HepG2 (cell line): Measurements from ENCODE around the gene SLCO4A1. TPM values are rescaled to one million over a fixed set of nuclear protein-coding genes. Genes with fewer than 3 reads are reported as not detected.

Experiments
- ATAC-seq: fragments of 200-7000 bp; cut with Tn5 transposase; 3 replicates; pipeline ENCODE4 v1.9.1; 2020; ENCODE audit warnings: mild to moderate bottlenecking, moderate library complexity
- BruUV-seq: library from RNA; stranded (reverse); fragments of 400-500 nt; replicated peaks from 2 replicates; lab custom pipeline; 2021; lab: Mats Ljungman, UMichigan
- CTCF ChIA-PET: fragments of 300-600 bp; formaldehyde crosslinking; extraction: SDS; loops from one replicate; lab custom pipeline; 2021; ENCODE audit warnings: low total read pairs, inconsistent platforms, low intra/inter-chr PET ratio; lab: Yijun Ruan, JAX
- POLR2A ChIA-PET: fragments of 350-600 bp; sonication (Branson Sonifier 250); formaldehyde crosslinking; loops from one replicate; lab custom pipeline; 2020; ENCODE audit warnings: antibody characterized with exemption, inconsistent platforms; lab: Yijun Ruan, JAX
- DNase-seq: peaks from one replicate; pipeline ENCODE4 v3.0.0-alpha.2; 2015; ENCODE audit warnings: low spot score
- FAIRE-seq: peaks from 3 replicates; lab custom pipeline; 2011; peaks lifted over from hg19 to GRCh38; lab: Jason Lieb, UNC
- H2AFZ ChIP-seq: one replicate; pipeline ENCODE4 v1.6.1; 2011; ENCODE audit warnings: low read length, inconsistent platforms
- H3K27ac ChIP-seq: fragments of 300-600 bp; 3 replicates; pipeline ENCODE4 v1.8.0; 2011; ENCODE audit warnings: mixed run types, mild to moderate bottlenecking, mixed read lengths, low read length, inconsistent platforms; ENCODE audit not compliant: insufficient read depth; ENCODE audit errors: extremely low read length
- H3K27me3 ChIP-seq, 2 experiments: fragments of 200-600 bp in 1 of 2; 2 replicates in 1 of 2; 3 replicates in 1 of 2; pipeline versions ENCODE4 v1.6.0 to v1.8.0; 2011; ENCODE audit warnings: low read length in 2 of 2, mild to moderate bottlenecking in 2 of 2, moderate library complexity in 2 of 2, inconsistent platforms in 1 of 2; ENCODE audit not compliant: insufficient read depth in 2 of 2, control insufficient read depth in 1 of 2
- H3K36me3 ChIP-seq, 2 experiments: fragments of 200-600 bp in 1 of 2; replicated peaks in 1 of 2; 2 replicates in 1 of 2; 3 replicates in 1 of 2; pipeline versions ENCODE4 v1.5.1 to v1.8.0; 2011; ENCODE audit warnings: low read length in 2 of 2, inconsistent platforms in 1 of 2; ENCODE audit not compliant: insufficient read depth in 2 of 2, control insufficient read depth in 1 of 2
- H3K4me1 ChIP-seq: 2 replicates; pipeline ENCODE4 v1.5.1; 2012; ENCODE audit warnings: low read length, inconsistent platforms; ENCODE audit not compliant: insufficient read depth
- H3K4me2 ChIP-seq: 2 replicates; pipeline ENCODE4 v1.6.0; 2011; ENCODE audit warnings: low read depth, low read length, inconsistent platforms
- H3K4me3 ChIP-seq, 3 experiments: fragments of 200-600 bp in 1 of 3; sonication (generic), shearing (Covaris generic) in 1 of 3; replicated peaks in 1 of 3; 2 replicates each; pipeline ENCODE4 v1.5.1; 2011 to 2016; ENCODE audit warnings: low read length in 3 of 3, inconsistent platforms in 2 of 3, low read depth in 2 of 3, mild to moderate bottlenecking in 2 of 3, control low read depth in 1 of 3, mixed read lengths in 1 of 3; ENCODE audit not compliant: insufficient read depth in 1 of 3
- H3K79me2 ChIP-seq: one replicate; pipeline ENCODE4 v1.6.1; 2011; ENCODE audit warnings: low read length, inconsistent platforms; ENCODE audit not compliant: insufficient read depth
- H3K9ac ChIP-seq: 2 replicates; pipeline ENCODE4 v1.6.0; 2011; ENCODE audit warnings: mild to moderate bottlenecking, low read depth, low read length, inconsistent platforms; ENCODE audit not compliant: insufficient read depth
- H3K9me3 ChIP-seq: 2 replicates; pipeline ENCODE4 v1.5.1; 2012; ENCODE audit warnings: mild to moderate bottlenecking, low read length
- H4K20me1 ChIP-seq: 2 replicates; pipeline ENCODE4 v1.6.0; 2011; ENCODE audit warnings: inconsistent platforms, mild to moderate bottlenecking, low read length, moderate library complexity; ENCODE audit not compliant: insufficient read depth
- CREM ChIP-seq, 2 experiments: sonication (generic) in 1 of 2; formaldehyde crosslinking in 1 of 2; IDR thresholded peaks; 2 replicates each; pipeline versions ENCODE4 v1.4.0 to v1.6.1; 2016 to 2020; ENCODE audit warnings: antibody characterized with exemption in 1 of 2, mild to moderate bottlenecking in 1 of 2, missing genetic modification reagents in 1 of 2
- HIVEP1 ChIP-seq: sonication (generic); formaldehyde crosslinking; IDR thresholded peaks from 2 replicates; pipeline ENCODE4 v1.4.0; 2020; ENCODE audit warnings: mild to moderate bottlenecking, missing genetic modification reagents
- HNF4A ChIP-seq: sonication (generic); formaldehyde crosslinking; IDR thresholded peaks from 2 replicates; pipeline ENCODE4 v1.4.0; 2020; ENCODE audit warnings: missing genetic modification reagents
- NR2F6 ChIP-seq, 2 experiments: IDR thresholded peaks; 2 replicates each; pipeline ENCODE4 v1.6.1; 2016; ENCODE audit warnings: antibody characterized with exemption in 1 of 2, mild to moderate bottlenecking in 1 of 2
- ZFY ChIP-seq: sonication (generic); formaldehyde crosslinking; IDR thresholded peaks from 2 replicates; pipeline ENCODE4 v1.4.0; 2020; ENCODE audit warnings: missing genetic modification reagents
- ZHX1 ChIP-seq: sonication (generic); formaldehyde crosslinking; IDR thresholded peaks from 2 replicates; pipeline ENCODE4 v1.8.1; 2022; ENCODE audit warnings: low read depth, mild to moderate bottlenecking, missing genetic modification reagents
- ZIK1 ChIP-seq: sonication (generic); formaldehyde crosslinking; IDR thresholded peaks from 2 replicates; pipeline ENCODE4 v1.5.0; 2020; ENCODE audit warnings: mild to moderate bottlenecking, low read depth, missing genetic modification reagents, borderline replicate concordance
- ZNF142 ChIP-seq: sonication (generic); formaldehyde crosslinking; IDR thresholded peaks from 2 replicates; pipeline ENCODE4 v1.4.0; 2020; ENCODE audit warnings: missing genetic modification reagents
- ZNF451 ChIP-seq: sonication (generic); formaldehyde crosslinking; IDR thresholded peaks from 2 replicates; pipeline ENCODE4 v1.5.0; 2020; ENCODE audit warnings: mild to moderate bottlenecking, missing genetic modification reagents
- ZNF558 ChIP-seq: sonication (generic); formaldehyde crosslinking; IDR thresholded peaks from 2 replicates; pipeline ENCODE4 v1.9.0; 2022; ENCODE audit warnings: mild to moderate bottlenecking, missing genetic modification reagents, borderline replicate concordance
- WGBS: methylation state at CpG from one replicate; pipeline ENCODE4 v1.1.6; 2017; ENCODE audit warnings: low lambda C conversion rate; 5-methylcytosine and 5-hydroxymethylcytosine counted together
- in situ Hi-C: cut with HindIII; loops from 2 replicates; pipeline ENCODE4 v1.10.0; 2017; ENCODE audit warnings: low pct_unique_long_range_greater_than_20kb; ENCODE audit not compliant: extremely low pct_ligation_motif_present
- intact Hi-C: fragments of 100-400 bp; cut with micrococcal nuclease; formaldehyde crosslinking; loops from one replicate; pipeline ENCODE4 v1.10.0; 2022; ENCODE audit not compliant: unreplicated experiment
- polyA plus RNA-seq, 8 experiments: library from polyadenylated mRNA; depleted of rRNA in 3 of 8; stranded (reverse) in 7 of 8; unstranded in 1 of 8; fragments of >200 nt; fragmentation: Illumina TruSeq in 4 of 8; extraction: Trizol in 4 of 8; gene quantifications; 2 replicates each; pipeline versions ENCODE4 v1.2.1 to v1.2.3, GENCODE V29; 2011 to 2016; ENCODE audit warnings: low read depth in 4 of 8, missing spikeins in 1 of 8, mixed read lengths in 1 of 8; ENCODE audit not compliant: insufficient read depth in 1 of 8
- total RNA-seq, 5 experiments: library from RNA; depleted of rRNA; stranded (reverse); fragments of >200 nt; fragmentation: Illumina TruSeq; extraction: Trizol; gene quantifications; 2 replicates each; pipeline ENCODE4 v1.2.3, GENCODE V29; 2016; ENCODE audit warnings: low read depth in 1 of 5
- TF ChIP-seq, protein P1 (sequence below): sonication (generic); formaldehyde crosslinking; IDR thresholded peaks from 2 replicates; pipeline ENCODE4 v1.4.0; 2020; ENCODE audit warnings: missing genetic modification reagents

SLCO4A1 gene
- total and polyA plus RNA-seq, 2 of the 13 experiments (the other 11 are each of a cell fraction or from before 2014, with no cell fraction given): 55.5 to 112 TPM

DNA sequence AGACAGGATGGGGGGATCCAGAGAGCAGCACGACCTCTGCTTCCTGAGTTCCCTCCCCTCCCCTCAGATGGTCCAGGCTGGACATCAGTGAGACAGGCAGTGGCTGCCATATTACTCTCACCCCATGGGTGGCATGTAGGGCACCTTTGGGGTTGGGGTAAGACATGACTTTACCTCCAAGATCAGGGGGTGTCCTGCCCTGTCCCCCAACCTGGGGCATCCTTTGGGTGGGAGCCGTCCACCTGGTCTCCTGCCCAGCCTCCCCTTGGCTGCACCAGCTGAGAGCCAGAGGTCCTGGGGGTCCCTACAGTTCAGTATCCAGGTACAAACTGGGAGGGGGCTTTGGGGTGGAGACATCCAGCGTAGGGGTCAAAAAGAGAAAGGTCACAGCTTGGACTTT is 48.7 kb upstream of the SLCO4A1 start:
- FAIRE-seq (no peak), DNase-seq (no peak), ATAC-seq (no peak)
- H3K27me3 ChIP-seq: peaks cover 36 to 96% of the 10 kb centered on the region in 2 experiments
- POLR2A ChIA-PET: no interaction called here
- no peak overlapping the region for H3K4me3 ChIP-seq
- CTCF ChIA-PET: no interaction called here
- BruUV-seq: no TSS peak
- H3K27ac ChIP-seq: no peak overlapping the region
- intact Hi-C loops: no loop called here
- H3K36me3 ChIP-seq: no peaks in the 10 kb centered on the region
- WGBS: 8% methylated on average over 3 of the region's 3 CpGs
- H4K20me1 ChIP-seq: peaks cover 4% of the 10 kb centered on the region; the same call in 1 of the 2 replicates
- no peak overlapping the region for H3K4me2 ChIP-seq
- no peaks in the 10 kb centered on the region for H3K9me3 ChIP-seq
- in situ Hi-C loops: no loop called here
- H3K4me1 ChIP-seq: no peaks in the 10 kb centered on the region
- no peak overlapping the region for H3K9ac ChIP-seq
- no peaks in the 10 kb centered on the region for H3K79me2 ChIP-seq
- TF ChIP-seq HNF4A (CRISPR knock-in tag): no peak
- no peak for TF ChIP-seq HIVEP1 (CRISPR knock-in tag)
- no peak for TF ChIP-seq ZFY
- no peak for TF ChIP-seq ZNF558
- no peak for TF ChIP-seq NR2F6 (IDR thresholded peaks at IDR 0.05)
- no peak for TF ChIP-seq NR2F6 (CRISPR knock-in tag; IDR thresholded peaks at IDR 0.05)
- TF ChIP-seq ZHX1 (CRISPR knock-in tag): no peak
- TF ChIP-seq, protein P1, sequence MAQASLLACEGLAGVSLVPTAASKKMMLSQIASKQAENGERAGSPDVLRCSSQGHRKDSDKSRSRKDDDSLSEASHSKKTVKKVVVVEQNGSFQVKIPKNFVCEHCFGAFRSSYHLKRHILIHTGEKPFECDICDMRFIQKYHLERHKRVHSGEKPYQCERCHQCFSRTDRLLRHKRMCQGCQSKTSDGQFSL: no peak
- TF ChIP-seq ZIK1 (CRISPR knock-in tag): no peak
- TF ChIP-seq ZNF142 (CRISPR knock-in tag): no peak
- no peak for TF ChIP-seq ZNF451 (CRISPR knock-in tag)
- no peak for TF ChIP-seq CREM (IDR thresholded peaks at IDR 0.05)
- no peak for TF ChIP-seq CREM (CRISPR knock-in tag; IDR thresholded peaks at IDR 0.05)
- no peak overlapping the region for H2AFZ ChIP-seq
